Heart left ventricle (tissue), 13 donors: ENCODE data around the gene EFS.

Experiments used
- POLR2A ChIP-seq, 2 donors: fragments of 450-650 bp; IDR thresholded peaks; one replicate each; pipeline ENCODE4 v1.6.1; 2017; ENCODE audit warnings: antibody characterized with exemption in 2 of 2, mild to moderate bottlenecking in 2 of 2, moderate library complexity in 2 of 2
- TF ChIP-seq, protein P1 (sequence below), 12 donors: fragments of 200-600 bp; sonication (generic) in 4 of 12; IDR thresholded peaks; one replicate each; pipeline versions ENCODE4 v1.5.0 to v1.8.0; 2018 to 2022; ENCODE audit warnings: antibody characterized with exemption in 12 of 12, mild to moderate bottlenecking in 5 of 12
- donor health status: ischemic (EF 13 %, LVEDD 7.1; RV severe dilation, severe dysfunction).
- donor health status: DM: no; HTN: yes; CAD: no.
- donor health status: DM: no; HTN: no; CAD: no.
- donor health status: ischemic (EF 25% LVEDD 6.9; RV normal size, moderate dysfunction).
- donor health status: ischemic (EF 25% LVEDD 5.7; RV mildly dilated, moderate dysfunction).
- donor health status: ischemic (EF 35%, LVEDD 5.7; RV mildly dilated, moderate dysfunction).
- donor health status: nonischemic (EF 11% LVEDD 7.7; RV severe dilation, severe dysfunction).
- donor health status: DM: yes; HTN: yes; CAD: no.
- donor health status: PGD.
- donor health status: ischemic (EF 29% LVEDD 5.4; RV normal size, mild dysfunction).
- donor health status: nonischemic (EF 23%, LVEDD 6.1; RV moderate dilation, normal function).

- TF ChIP-seq, protein P1, sequence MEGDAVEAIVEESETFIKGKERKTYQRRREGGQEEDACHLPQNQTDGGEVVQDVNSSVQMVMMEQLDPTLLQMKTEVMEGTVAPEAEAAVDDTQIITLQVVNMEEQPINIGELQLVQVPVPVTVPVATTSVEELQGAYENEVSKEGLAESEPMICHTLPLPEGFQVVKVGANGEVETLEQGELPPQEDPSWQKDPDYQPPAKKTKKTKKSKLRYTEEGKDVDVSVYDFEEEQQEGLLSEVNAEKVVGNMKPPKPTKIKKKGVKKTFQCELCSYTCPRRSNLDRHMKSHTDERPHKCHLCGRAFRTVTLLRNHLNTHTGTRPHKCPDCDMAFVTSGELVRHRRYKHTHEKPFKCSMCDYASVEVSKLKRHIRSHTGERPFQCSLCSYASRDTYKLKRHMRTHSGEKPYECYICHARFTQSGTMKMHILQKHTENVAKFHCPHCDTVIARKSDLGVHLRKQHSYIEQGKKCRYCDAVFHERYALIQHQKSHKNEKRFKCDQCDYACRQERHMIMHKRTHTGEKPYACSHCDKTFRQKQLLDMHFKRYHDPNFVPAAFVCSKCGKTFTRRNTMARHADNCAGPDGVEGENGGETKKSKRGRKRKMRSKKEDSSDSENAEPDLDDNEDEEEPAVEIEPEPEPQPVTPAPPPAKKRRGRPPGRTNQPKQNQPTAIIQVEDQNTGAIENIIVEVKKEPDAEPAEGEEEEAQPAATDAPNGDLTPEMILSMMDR (IDR thresholded peaks at IDR 0.05) = no peak
- peak in 1 of 2 donors; percentile 24 for TF ChIP-seq POLR2A (IDR thresholded peaks at IDR 0.05)
These were observed 13.7 kb upstream of the EFS start for GRCh38 chr14:23378612-23379220.
